GM18909 (cell line): ENCODE data around the gene JHY.
A peak's percentile ranks its signal among the peaks of the same experiment; 100 is the strongest.

Experiments
- ATAC-seq: cut with Tn5 transposase; IDR thresholded peaks from one replicate; pipeline ENCODE4 v1.9.1; 2021; ENCODE audit warnings: mild to moderate bottlenecking; ENCODE audit not compliant: unreplicated experiment, poor library complexity

JHY gene

GRCh38 chr11:122869622-122870021 is 12.9 kb upstream of the JHY start:
- ATAC-seq = no peak

GRCh38 chr11:122871302-122871701 is 11.3 kb upstream of the JHY start:
- ATAC-seq = no peak

- no peak for ATAC-seq
Measured at GRCh38 chr11:122872046-122872445, 10.5 kb upstream of the JHY start.

- ATAC-seq = no peak
Measured at GRCh38 chr11:122874991-122875390, 7.6 kb upstream of the JHY start.

GRCh38 chr11:122877732-122878131 is 4.8 kb upstream of the JHY start:
- no peak for ATAC-seq

GRCh38 chr11:122879785-122880184 is 2.8 kb upstream of the JHY start:
- ATAC-seq = no peak

- peak; percentile 53 for ATAC-seq
Measured at GRCh38 chr11:122882857-122883645, 492 bp downstream of the JHY start.

- ATAC-seq = no peak
Measured at GRCh38 chr11:122883646-122883979, 1.1 kb downstream of the JHY start.

- no peak for ATAC-seq
Measured at GRCh38 chr11:122888162-122888561, 5.6 kb downstream of the JHY start.

GRCh38 chr11:122893131-122893530 is 10.6 kb downstream of the JHY start:
- no peak for ATAC-seq

GRCh38 chr11:122895563-122895962 is 13.0 kb downstream of the JHY start:
- no peak for ATAC-seq

- no peak for ATAC-seq
Measured at GRCh38 chr11:122897606-122898210, 15.1 kb downstream of the JHY start.

GRCh38 chr11:122898799-122899198 is 16.2 kb downstream of the JHY start:
- ATAC-seq = no peak

GRCh38 chr11:122900587-122901202 is 18.1 kb downstream of the JHY start:
- ATAC-seq = no peak

GRCh38 chr11:122902951-122903350 is 20.4 kb downstream of the JHY start:
- ATAC-seq = no peak

GRCh38 chr11:122910775-122911174 is 28.2 kb downstream of the JHY start:
- no peak for ATAC-seq

- ATAC-seq = no peak
Measured at GRCh38 chr11:122917311-122917710, 34.8 kb downstream of the JHY start.

GRCh38 chr11:122918734-122919133 is 36.2 kb downstream of the JHY start:
- no peak for ATAC-seq

GRCh38 chr11:122920579-122920978 is 38.0 kb downstream of the JHY start:
- no peak for ATAC-seq

- no peak for ATAC-seq
Measured at GRCh38 chr11:122922893-122923292, 40.3 kb downstream of the JHY start.

GRCh38 chr11:122923302-122923701 is 40.7 kb downstream of the JHY start:
- ATAC-seq = no peak

GRCh38 chr11:122931510-122931909 is 49.0 kb downstream of the JHY start:
- ATAC-seq = no peak
